SIG-M5 (cell line): ENCODE measurements around the gene MRPS26.
"Not testable (repeated sequence)": the region's sequence is repeated elsewhere in the genome, so short reads cannot be mapped to it uniquely, and the experiment has no call there.

Experiments used
- DNase-seq: peaks from one replicate; lab custom pipeline; 2025; lab: John Stamatoyannopoulos, UW

MRPS26 gene

DNA sequence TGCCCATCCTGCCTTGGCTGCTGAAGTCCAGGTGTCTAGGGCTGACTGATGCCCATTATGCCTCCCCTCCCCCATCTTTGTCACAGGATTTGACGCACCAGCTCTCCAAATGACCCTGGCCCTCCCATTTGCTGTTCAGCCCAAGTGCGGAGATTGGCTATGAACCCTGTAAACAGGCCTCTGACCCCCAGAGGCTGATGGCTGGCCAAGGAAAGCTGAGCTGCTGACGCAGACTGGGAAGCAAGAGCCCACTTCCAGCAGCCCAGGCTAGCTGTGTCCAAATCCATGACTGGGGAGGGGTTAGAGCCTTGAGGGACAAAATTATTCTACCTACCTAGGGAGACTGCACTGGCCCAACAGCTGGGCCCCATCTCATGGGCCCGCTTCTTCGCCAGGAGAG is 3.2 kb upstream of the MRPS26 start:
- no peak for DNase-seq

DNA sequence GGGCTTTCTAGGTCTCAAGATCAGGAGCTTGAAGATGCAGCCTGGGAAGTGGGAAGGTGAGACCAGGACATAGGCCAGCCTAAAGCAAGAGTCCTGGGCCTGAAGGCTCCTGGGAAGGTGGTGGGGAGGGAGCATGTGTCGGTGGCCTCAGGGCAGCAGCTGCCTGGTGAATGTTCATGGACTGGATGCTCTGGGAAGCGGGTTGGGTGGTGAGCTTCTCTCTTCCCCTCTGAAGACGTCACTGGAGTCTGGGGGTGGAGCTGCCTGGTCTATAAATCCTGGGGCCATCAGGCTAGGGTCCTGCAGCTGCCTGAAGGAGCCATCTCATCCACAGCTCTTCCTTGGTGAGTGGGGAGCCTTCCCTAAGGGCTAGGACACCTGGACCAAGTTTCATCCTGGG is 2.5 kb upstream of the MRPS26 start, which contains the start of gene GNRH2:
TSS of gene GNRH2 (plus strand) at position 301 of the 400 bp plus-strand sequence. CDS start 793 bp downstream, outside the sequence.
- DNase-seq: no peak

DNA sequence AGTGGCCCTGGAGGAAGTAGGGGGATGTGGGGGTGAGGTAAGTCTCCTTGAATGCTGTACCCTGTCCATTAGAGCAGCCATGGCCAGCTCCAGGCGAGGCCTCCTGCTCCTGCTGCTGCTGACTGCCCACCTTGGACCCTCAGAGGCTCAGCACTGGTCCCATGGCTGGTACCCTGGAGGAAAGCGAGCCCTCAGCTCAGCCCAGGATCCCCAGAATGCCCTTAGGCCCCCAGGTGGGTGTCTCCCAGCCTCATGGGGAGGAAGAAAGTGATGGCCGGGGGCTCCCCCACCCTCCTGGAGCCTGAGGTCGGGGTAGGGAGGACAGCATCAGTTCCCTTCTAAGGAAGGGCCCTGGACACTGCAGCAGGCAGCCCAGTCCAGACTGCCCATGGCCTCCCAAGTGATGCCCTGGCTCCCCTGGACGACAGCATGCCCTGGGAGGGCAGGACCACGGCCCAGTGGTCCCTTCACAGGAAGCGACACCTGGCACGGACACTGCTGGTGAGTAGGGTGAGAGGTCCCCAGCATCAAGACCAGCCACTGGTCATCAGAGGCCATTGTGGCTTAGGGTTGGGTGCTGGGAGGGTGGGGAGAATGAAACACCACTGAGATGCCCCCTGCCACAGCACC is 1.4 kb upstream of the MRPS26 start:
- DNase-seq: no peak

DNA sequence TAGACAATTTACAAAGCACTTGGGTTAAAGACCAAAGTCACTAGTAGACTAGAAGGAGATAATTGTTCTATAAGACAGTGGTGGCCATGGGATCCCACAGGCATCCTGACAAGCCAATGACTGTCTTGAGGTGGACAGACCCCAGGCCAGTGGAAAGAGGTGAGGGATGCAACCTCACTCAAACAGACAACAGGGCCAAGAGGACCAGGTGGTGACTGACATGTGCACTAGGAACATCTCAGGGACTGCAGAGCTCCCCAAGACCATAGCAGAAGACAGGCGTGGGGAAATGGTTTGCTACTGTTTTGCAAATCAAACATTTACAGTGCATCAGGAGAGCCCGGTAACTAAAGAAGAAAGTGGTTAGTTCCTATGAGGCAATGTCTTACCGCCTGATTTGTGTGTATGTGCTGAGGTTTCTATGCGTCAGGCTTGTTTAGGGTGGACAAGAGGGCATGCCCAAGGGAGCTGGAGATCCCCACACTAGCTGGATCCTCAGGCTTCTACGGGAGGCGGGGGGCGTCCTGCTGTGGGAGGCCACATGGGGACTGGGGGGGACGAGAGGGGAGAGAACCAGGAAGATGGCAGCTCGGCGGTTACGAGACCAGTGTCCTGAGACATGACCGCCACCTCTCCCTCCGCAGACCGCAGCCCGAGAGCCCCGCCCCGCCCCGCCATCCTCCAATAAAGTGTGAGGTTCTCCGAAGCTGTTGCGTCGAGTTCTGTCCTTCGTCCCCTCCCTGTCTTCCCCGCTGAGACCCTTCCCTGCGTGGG is 623 bp upstream of the MRPS26 start:
- peak; percentile 17 for DNase-seq

DNA sequence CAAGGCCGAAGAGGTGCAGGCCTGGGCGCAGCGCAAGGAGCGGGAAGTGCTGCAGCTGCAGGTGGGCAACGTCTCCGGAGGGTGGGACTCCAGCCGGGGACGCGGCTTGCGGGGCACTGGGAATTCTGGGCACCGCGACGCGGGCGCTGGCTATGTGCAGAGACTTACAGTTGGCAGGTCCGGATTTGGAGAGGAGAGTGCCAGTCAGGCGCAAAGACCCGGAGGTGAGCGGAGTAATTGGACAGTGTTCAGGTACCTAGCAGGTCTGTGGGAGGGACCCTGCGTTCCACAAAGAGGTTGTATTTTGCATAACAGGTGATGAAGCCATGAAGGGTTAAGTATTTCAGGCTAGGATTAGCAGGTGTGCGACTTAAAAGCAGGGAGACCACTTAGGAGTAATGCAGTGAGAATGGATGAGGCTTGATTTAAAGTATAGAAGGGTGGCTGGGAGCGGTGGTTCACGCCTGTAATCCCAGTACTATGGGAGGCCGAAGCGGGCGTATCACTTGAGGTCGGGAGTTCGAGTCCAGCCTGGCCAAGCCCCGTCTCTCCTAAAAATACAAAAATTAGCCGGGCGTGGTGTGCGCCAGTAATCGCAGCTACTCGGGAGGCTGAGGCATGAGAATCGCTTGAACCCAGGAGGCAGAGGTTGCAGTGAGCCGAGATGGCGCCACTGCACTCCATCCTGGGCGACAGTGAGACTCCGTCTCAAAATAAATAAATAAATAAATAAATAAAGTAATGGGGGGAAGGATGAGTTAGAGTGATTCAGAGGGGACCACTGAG is 1.0 kb downstream of the MRPS26 start:
- no peak for DNase-seq

DNA sequence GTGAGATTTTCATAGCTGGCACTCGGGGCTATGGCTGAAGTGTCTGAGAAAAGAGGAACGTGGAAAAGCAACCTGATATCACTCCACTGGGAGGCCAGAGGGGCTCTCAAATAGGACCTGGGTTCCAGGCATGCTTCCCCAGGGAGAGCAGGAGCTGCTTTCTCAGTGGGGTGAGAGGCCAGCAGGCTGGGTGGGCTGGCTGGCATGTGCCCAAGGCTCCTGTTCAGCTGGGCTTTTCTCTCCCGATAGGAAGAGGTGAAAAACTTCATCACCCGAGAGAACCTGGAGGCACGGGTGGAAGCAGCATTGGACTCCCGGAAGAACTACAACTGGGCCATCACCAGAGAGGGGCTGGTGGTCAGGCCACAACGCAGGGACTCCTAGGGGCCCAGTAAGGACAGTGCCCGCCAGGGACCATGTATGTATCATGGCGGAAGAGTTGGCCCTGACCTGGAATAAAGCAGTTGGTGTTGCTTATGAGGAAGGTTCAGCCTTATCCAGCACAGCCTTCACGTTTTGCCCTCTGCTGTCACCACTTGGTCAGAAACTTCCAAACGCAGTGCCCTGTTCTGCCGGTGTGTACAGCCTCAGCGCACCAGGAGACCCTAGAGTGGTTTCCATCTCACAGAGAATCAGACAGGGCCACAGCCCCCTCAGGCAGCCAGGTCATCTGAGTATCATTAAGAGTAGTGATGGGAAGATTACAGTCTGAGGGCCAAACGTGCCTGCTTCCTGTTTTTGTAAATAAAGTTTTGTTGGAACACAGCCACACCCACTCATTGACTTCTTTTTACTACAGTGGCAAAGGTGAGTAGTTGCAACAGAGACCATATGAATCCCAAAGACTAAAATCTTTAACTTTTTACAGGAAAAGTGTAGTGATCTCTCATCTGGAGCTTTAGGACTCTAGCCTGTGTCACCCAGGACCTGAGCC is 1.9 kb downstream of the MRPS26 start:
- no peak for DNase-seq

DNA sequence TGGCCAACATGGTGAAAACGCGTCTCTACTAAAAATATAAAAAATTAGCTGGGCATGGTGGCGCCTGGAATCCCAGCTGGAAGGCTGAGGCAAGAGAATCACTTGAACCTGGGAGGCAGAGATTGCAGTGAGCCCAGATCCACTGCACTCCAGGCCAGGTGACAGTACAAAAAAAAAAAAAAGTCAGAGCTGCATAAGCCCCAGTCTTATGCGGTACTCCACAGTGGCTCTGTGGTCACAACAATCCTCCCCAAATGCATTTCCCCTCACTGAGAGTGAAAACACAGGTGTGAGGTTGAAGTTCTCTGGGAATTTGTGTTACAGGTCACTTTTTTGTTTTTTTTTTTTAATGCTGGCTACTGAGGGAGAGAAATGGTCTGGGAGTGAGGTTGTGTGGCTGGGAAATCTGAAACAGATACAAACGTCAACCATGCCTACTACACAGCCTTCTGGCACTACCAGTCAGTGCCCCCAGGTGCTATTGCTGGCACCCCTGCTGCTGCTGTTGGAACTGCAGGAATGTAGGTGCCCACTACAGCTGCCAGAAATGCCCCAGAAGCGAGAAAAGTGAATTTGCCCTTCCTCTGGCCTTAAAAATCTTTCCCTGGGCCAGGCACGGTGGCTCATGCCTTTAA is 5.7 kb downstream of the MRPS26 start:
- DNase-seq: no peak

DNA sequence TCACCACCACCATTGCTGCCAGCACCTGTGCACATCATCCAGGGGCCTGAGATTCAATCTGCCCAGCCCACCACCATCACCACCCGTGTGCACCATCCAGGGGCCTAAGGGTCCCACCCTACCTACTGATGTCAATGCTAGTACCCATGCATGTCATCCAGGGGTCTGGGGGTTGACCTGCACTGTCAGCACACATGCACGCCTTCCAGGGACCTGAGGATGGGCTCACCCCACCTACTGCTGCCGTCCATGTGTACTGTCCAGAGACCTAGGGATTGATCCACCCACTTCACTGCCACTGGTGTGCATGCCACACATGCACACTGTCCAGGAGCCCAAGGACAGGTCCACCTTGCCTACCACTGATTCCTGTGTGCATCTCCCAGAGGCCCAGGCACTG is 13.6 kb downstream of the MRPS26 start:
- DNase-seq: no peak

DNA sequence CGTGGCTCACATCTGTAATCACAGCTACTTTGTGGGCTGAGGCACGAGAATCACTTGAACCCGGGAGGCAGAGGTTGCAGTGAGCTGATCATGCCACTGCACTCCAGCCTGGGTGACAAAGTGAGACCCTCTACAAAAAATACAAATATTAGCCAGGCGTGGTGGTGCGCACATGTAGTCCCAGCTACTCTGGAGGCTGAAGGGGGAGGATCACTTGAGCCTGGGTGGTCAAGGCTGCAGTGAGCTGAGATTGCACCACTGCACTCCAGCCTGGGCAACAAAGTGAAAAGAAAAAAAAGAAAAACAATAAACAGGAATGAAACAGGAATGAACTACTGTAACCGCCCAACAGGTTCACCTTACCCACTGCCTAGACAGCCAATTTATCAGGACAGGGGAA is 18.3 kb downstream of the MRPS26 start:
- not testable (repeated sequence) for DNase-seq

DNA sequence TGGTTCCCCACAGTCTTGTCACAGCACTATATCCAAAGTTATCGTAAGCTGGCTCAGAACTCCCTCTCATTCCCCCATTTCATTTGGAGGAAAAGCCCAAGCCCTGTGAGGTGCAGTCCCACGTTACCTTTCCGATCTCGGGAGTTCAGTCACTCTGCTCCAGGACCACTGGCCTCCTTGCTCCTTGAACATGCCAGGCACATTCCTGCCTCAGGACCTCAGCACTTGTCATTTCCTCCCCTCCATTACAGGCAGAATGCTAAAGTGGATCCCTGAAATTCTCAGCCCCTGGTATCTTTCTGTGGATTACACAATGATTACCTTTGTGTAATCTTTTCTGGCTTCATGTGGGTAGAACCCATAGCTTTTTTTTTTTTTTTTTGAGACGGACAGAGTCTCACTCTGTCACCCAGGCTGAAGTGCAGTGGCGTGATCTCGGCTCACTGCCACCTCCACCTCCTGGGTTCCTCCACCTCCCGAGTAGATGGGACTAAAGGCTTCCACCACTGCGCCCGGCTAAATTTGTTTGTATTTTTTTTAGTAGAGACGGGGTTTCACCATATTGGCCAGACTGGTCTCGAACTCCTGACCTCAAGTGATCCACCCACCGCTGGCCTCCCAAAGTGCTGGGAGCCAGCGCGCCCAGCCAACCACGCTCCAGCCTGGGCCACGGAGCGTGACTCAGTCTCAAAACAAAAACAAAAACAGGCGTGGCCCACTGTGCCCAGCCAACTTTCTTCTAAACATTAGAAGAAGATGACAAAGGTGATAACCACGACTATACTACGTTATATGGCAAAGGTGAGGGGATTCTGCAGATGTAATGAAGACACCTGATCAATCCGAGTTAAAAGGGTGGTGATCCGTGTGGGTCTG is 21.5 kb downstream of the MRPS26 start:
- no peak for DNase-seq

DNA sequence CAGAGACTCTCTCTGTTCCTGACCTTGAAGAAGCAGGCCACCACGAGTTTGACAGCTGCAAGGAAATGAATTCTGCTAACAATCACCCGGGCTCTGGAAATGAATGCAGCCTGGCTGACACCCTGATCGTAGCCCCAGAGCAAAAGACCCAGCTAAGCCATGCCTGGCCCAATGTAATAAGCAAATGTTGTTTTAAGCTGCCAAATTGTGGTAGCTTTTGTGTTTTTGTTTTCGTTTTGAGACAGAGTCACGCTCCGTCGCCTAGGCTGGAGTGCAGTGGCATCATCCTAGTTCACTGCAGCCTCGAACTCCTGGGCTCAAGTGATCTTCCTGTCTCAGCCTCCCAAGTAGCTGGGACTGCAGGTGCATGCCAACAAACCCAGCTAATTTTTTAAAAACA is 22.2 kb downstream of the MRPS26 start:
- DNase-seq: no peak

DNA sequence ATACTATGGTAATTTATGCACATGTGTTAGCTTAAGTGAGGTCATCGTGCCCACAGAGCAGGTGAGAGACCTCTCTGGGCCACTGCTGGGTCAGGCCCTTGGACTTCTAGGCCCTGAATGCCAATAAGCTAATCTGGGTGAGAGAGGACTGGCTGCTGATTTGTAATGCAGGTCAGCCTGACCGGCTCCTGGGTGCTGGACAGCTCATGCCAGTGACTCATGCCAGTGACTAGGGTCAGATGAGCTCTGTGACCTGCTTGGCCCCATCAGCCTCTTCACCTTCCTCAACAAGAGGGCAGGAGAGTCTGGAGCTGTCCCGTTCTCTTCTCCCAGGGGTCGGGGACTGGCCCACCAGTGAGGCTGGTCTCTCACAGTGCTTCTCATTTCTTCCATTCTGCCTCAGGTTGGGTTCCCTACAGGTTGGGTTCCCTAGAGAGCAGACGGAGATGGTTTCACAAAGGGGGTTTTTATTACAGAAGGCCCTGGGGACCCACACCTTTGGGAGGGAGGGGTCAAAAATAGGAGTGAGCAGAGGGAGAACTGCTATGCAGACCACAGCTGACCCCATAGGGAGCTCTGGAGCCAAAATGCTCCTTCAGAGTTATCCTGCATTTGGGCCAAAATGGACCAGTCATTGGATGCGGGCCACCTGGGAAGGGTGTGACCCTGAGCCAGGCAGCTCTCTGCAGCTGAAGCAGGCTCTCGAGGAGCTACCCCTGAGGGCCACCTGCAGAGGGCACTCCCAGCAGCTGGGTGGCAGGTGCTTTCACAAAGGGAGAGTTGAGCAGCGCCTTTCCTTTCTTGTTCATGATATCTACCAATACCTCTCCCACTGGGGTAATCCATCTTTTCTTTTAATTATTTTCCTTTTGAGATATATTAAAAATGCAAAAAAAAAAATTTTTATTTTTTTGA is 23.4 kb downstream of the MRPS26 start:
- DNase-seq: no peak

DNA sequence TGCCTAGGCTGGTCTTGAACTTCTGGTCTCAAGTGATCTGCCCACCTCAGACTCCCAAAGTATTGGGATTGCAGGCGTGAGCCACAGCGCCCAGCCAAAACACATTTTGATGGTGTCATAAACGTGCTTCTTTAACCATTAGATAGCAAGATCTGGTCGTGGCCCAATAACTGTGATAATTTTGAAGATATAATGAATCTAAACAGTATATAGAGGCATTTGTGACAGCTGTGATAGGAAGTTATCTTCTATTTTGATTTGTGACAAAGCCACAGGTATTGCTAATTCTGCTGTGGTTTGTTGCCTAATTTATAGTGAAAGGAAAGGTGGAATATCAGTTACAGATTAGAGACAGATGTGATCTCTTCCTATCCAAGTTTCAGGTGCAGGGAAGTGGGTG is 24.9 kb downstream of the MRPS26 start:
- DNase-seq: no peak

DNA sequence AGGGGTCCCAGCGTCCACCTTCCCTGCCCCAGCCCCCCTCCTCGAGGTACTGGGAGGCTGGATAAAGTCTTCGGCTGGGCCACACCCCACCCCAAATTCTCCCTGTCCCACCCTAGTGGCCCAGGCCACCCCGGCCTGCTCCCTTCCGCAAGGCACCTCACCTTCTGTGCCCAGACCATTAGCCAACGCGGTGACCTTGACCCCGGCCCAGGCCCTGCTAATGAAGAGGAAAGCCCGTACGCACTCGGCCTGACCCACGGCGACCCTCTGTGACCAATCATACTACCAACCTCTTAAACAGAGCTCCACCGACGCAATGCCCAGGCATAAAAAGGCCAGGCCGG is 25.4 kb downstream of the MRPS26 start:
- no peak for DNase-seq

DNA sequence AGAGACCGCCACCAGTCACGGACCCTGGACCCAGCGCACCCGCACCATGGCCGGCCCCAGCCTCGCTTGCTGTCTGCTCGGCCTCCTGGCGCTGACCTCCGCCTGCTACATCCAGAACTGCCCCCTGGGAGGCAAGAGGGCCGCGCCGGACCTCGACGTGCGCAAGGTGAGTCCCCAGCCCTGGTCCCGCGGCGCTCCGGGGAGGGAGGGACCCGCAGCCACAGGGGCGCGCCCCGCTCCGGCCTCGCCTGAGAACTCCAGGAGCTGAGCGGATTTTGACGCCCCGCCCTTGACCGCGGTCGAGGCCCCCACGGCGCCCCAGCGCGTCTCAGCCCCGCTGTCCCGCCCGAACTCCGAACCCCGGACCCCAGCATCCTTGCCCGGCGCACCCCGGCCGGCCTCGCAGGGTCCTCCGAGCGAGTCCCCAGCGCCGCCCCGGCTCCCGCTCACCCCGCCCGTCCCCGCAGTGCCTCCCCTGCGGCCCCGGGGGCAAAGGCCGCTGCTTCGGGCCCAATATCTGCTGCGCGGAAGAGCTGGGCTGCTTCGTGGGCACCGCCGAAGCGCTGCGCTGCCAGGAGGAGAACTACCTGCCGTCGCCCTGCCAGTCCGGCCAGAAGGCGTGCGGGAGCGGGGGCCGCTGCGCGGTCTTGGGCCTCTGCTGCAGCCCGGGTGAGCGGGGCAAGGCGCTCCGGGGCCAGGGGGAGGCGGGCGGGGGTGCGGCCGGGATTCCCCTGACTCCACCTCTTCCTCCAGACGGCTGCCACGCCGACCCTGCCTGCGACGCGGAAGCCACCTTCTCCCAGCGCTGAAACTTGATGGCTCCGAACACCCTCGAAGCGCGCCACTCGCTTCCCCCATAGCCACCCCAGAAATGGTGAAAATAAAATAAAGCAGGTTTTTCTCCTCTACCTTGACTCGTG is 26.0 kb downstream of the MRPS26 start, which contains the start of gene OXT:
TSS of gene OXT (plus strand) at position 11 of the 920 bp plus-strand sequence. CDS start at position 47, 36 bp downstream.
- no peak for DNase-seq

DNA sequence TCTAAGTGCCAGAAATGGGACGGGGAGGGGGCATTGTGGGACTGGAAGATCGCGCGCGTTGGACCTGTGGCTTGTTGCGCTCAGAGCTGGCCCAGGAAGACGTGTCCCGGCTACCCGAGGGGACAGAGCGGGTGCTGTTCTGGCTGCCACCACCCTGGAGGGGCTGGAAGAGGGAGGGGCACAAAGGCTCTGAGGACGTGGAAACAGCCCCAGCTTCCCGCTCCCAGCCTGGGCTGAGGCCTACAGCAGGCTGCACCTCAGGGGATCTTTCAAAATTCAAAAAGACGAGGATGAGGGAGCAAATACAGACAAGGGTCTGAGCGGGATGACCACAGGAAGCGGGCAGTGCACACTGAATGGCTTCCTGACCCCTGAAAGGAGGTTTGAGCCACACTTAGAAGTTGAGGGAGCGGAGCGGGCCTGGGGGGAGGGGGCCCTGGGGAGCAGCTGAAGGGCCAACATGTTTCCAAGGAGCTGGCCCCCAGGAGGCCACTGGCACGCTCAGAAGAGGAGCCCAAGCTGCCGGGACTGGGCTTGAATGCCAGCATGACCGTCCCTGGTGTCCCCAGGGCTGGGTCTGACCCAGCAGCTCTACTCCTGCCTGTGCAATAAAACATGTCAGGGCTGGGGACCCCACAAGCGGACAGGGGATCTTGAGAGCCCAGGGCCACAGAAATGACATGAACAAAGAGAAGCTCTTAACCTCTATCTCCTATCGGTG is 26.8 kb downstream of the MRPS26 start:
- no peak for DNase-seq

DNA sequence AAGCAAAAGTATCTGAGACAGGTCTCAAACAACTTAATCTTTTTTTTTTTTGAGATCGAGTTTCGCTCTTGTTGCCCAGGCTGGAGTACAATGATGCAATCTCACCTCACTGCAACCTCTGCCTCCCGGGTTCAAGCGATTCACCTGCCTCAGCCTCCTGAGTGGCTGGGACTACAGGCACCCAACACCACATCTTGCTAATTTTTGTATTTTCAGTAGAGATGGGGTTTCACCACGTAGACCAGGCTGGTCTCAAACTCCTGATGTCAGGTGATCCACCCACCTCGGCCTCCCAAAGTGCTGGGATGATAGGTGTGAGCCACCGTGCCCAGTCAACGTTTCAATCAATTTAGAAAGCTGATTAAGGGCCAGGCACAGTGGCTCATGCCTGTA is 27.4 kb downstream of the MRPS26 start:
- DNase-seq: not testable (repeated sequence)
